Activated CD8-positive, alpha-beta T cell treated with anti-CD3 and anti-CD28 coated beads for 36 hours (primary cell): ENCODE results near the gene CALY. TPM values are rescaled to one million over a fixed set of nuclear protein-coding genes. Genes with fewer than 3 reads are reported as not detected.

Experiments used
- ATAC-seq: fragments of 200-7000 bp; cut with Tn5 transposase; one replicate; pipeline ENCODE4 v1.10.0; 2021; ENCODE audit warnings: mild to moderate bottlenecking, moderate library complexity
- CTCF ChIA-PET: fragments of 350-600 bp; sonication (Branson Sonifier 250); formaldehyde crosslinking; loops from one replicate; lab custom pipeline; 2021; ENCODE audit warnings: antibody characterized with exemption; lab: Charles Lee
- POLR2A ChIA-PET: fragments of 350-600 bp; sonication (Branson Sonifier 250); formaldehyde crosslinking; loops from one replicate; lab custom pipeline; 2021; ENCODE audit warnings: antibody characterized with exemption; lab: Charles Lee
- DNase-seq: peaks from one replicate; pipeline ENCODE4 v3.0.0-alpha.2; 2020
- H3K27ac Mint-ChIP-seq: one replicate; pipeline ENCODE4 v1.8.0; 2021; ENCODE audit warnings: mild to moderate bottlenecking, mixed read lengths
- H3K27me3 Mint-ChIP-seq: one replicate; pipeline ENCODE4 v1.8.0; 2021; ENCODE audit warnings: mixed read lengths
- H3K36me3 Mint-ChIP-seq: one replicate; pipeline ENCODE4 v1.8.0; 2021; ENCODE audit warnings: low read depth, mixed read lengths
- H3K4me1 Mint-ChIP-seq: one replicate; pipeline ENCODE4 v1.8.0; 2021; ENCODE audit warnings: low read depth, mixed read lengths
- H3K4me3 Mint-ChIP-seq: one replicate; pipeline ENCODE4 v1.8.0; 2021; ENCODE audit warnings: mild to moderate bottlenecking, moderate library complexity, mixed read lengths
- H3K9me3 Mint-ChIP-seq: one replicate; pipeline ENCODE4 v1.8.0; 2021; ENCODE audit warnings: mixed read lengths
- intact Hi-C: fragments of 100-400 bp; cut with micrococcal nuclease; formaldehyde crosslinking; loops from one replicate; pipeline ENCODE4 v1.10.0; 2022
- total RNA-seq, 2 experiments: library from RNA; stranded (reverse); gene quantifications; one replicate each; pipeline ENCODE4 v1.2.3, GENCODE V29; 2021
- TF ChIP-seq, protein P1 (sequence below): fragments of 200-600 bp; IDR thresholded peaks from one replicate; pipeline ENCODE4 v1.8.0; 2022; ENCODE audit warnings: antibody characterized with exemption, mild to moderate bottlenecking

CALY gene
- total RNA-seq, 2 experiments from 2014 or later = not detected

DNA sequence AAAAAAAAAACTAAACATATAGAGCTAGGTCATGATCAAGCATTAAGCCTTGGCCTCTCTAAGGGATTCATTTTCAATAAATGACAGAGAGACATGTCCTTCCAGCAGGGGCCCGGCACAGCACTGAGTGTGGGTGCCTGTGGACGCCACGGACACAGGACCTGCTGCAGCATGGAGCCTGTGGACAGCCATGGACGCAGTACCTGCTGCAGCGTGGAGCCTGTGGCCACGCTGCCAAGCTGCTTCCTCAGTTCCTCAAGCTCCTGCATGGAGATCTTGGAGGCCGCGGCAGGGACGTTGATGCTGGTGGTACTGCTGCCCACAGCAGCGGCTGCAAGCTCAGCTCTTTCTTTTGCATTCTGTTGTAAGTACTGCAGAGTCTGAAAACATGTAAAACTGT, 37.5 kb downstream of the CALY start:
- Mint-ChIP-seq H3K4me3 (no peak overlapping the region), H3K4me1 (peaks cover 10% of the 10 kb centered on the region), H3K27ac (no peak overlapping the region), H3K9me3 (no peaks in the 10 kb centered on the region), H3K27me3 (no peaks in the 10 kb centered on the region), H3K36me3 (peaks cover 49% of the 10 kb centered on the region)
- intact Hi-C loops = no loop called here
- DNase-seq (no peak), ATAC-seq (no peak)
- POLR2A ChIA-PET = no interaction called here
- TF ChIP-seq, protein P1, sequence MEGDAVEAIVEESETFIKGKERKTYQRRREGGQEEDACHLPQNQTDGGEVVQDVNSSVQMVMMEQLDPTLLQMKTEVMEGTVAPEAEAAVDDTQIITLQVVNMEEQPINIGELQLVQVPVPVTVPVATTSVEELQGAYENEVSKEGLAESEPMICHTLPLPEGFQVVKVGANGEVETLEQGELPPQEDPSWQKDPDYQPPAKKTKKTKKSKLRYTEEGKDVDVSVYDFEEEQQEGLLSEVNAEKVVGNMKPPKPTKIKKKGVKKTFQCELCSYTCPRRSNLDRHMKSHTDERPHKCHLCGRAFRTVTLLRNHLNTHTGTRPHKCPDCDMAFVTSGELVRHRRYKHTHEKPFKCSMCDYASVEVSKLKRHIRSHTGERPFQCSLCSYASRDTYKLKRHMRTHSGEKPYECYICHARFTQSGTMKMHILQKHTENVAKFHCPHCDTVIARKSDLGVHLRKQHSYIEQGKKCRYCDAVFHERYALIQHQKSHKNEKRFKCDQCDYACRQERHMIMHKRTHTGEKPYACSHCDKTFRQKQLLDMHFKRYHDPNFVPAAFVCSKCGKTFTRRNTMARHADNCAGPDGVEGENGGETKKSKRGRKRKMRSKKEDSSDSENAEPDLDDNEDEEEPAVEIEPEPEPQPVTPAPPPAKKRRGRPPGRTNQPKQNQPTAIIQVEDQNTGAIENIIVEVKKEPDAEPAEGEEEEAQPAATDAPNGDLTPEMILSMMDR = no peak
- CTCF ChIA-PET = interaction anchor here (0.9 to 1.1 kb wide), 2 partner anchors 9 to 31 kb away, joined by 3 to 5 read pairs; no protein-coding TSS in a partner anchor

- TF ChIP-seq, protein P1 = no peak
- POLR2A ChIA-PET = no interaction called here
- ATAC-seq = no peak
- intact Hi-C loops = no loop called here
- no peaks in the 10 kb centered on the region for H3K27me3 Mint-ChIP-seq
- H3K9me3 Mint-ChIP-seq = no peaks in the 10 kb centered on the region
- H3K4me1 Mint-ChIP-seq = peaks cover 10% of the 10 kb centered on the region
- CTCF ChIA-PET = interaction anchor here (1.1 kb wide), 1 partner anchor 10 kb away, joined by 3 read pairs; no protein-coding TSS in a partner anchor
- H3K4me3 Mint-ChIP-seq = no peak overlapping the region
- H3K27ac Mint-ChIP-seq = no peak overlapping the region
- peaks cover 49% of the 10 kb centered on the region for H3K36me3 Mint-ChIP-seq
- no peak for DNase-seq
These were observed 38.2 kb downstream of the CALY start for GRCh38 chr10:133298466-133298865.

- H3K4me3 Mint-ChIP-seq = no peak overlapping the region
- H3K27ac Mint-ChIP-seq = no peak overlapping the region
- TF ChIP-seq, protein P1 = no peak
- POLR2A ChIA-PET = no interaction called here
- peaks cover 6% of the 10 kb centered on the region for H3K4me1 Mint-ChIP-seq
- intact Hi-C loops = no loop called here
- no peaks in the 10 kb centered on the region for H3K27me3 Mint-ChIP-seq
- CTCF ChIA-PET = no interaction called here
- peaks cover 48% of the 10 kb centered on the region for H3K36me3 Mint-ChIP-seq
- H3K9me3 Mint-ChIP-seq = no peaks in the 10 kb centered on the region
- ATAC-seq = no peak
- DNase-seq = no peak
These were observed 39.2 kb downstream of the CALY start for GRCh38 chr10:133297504-133297903.

DNA sequence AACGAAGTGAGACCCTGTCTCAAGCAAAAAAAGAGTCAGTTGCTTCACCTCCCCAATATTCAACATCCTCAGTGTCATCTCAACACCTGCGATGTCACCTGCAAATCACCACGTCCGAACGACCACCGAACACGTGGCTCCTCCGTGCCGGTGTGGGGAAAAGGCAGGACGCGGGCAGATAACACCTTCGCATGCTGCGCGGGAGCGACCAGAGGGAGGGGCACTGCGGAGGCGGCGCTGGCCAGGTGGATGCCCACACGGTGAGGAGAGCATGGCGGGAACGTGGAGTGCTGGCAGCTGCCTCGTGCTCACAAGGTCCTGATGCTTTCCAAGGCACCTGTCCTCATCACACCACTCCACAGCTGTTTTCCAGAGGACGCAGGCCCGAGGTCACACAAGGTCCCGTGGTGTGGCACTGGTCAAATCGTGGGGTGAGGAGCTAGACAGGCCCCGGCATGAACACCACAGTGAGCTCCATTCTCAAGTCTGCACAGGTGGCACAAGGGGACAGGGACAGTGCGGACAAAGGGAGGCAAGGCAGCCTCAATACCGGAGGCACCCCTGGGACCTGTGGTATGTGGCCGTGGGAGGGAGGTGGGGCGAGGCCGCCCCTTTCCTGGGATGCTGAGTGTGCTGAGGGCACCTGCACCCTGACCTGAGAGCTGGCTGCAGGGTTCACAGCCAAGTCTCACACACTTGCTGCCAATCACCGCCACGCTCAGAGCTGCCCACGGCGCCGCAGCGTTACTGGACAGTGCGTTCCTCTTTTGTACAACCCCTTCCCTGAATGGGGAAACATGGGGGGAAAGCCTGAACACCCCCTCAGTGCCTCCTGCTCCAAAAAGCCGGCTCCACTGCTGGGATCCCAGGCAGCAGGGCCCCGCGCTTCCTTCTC, 41.0 kb downstream of the CALY start:
- DNase-seq = no peak
- H3K4me1 Mint-ChIP-seq = peaks cover 5% of the 10 kb centered on the region
- CTCF ChIA-PET = interaction anchor here (0.7 kb wide), 1 partner anchor 12 kb away, joined by 5 read pairs; no protein-coding TSS in a partner anchor
- intact Hi-C loops = no loop called here
- POLR2A ChIA-PET = interaction anchor here (0.5 to 1.3 kb wide), 2 partner anchors 12 kb away, joined by 4 read pairs; no protein-coding TSS in a partner anchor
- TF ChIP-seq, protein P1 = no peak
- no peak overlapping the region for H3K4me3 Mint-ChIP-seq
- H3K9me3 Mint-ChIP-seq = no peaks in the 10 kb centered on the region
- no peak for ATAC-seq
- H3K27ac Mint-ChIP-seq = no peak overlapping the region
- H3K27me3 Mint-ChIP-seq = no peaks in the 10 kb centered on the region
- peaks cover 44% of the 10 kb centered on the region for H3K36me3 Mint-ChIP-seq

GRCh38 chr10:133294189-133294588, 42.5 kb downstream of the CALY start:
- no peak for DNase-seq
- Mint-ChIP-seq H3K9me3 (no peaks in the 10 kb centered on the region), H3K27me3 (no peaks in the 10 kb centered on the region), H3K27ac (no peak overlapping the region), H3K4me3 (no peak overlapping the region), H3K36me3 (peaks cover 39% of the 10 kb centered on the region), H3K4me1 (peaks cover 5% of the 10 kb centered on the region)
- ChIA-PET POLR2A (interaction anchor here (1.3 kb wide), 1 partner anchor 13 kb away, joined by 4 read pairs; no protein-coding TSS in a partner anchor), CTCF (interaction anchor here (2.8 kb wide), 1 partner anchor 13 kb away, joined by 11 read pairs; no protein-coding TSS in a partner anchor)
- ATAC-seq = no peak
- TF ChIP-seq, protein P1 = no peak
- intact Hi-C loops = no loop called here
